HG03066 (cell line): Measurements from ENCODE around the gene EPB41L2.

Experiments used
- ATAC-seq: cut with Tn5 transposase; IDR thresholded peaks from one replicate; pipeline ENCODE4 v1.9.1; 2021; ENCODE audit warnings: low read depth; ENCODE audit not compliant: unreplicated experiment

The EPB41L2 gene

DNA sequence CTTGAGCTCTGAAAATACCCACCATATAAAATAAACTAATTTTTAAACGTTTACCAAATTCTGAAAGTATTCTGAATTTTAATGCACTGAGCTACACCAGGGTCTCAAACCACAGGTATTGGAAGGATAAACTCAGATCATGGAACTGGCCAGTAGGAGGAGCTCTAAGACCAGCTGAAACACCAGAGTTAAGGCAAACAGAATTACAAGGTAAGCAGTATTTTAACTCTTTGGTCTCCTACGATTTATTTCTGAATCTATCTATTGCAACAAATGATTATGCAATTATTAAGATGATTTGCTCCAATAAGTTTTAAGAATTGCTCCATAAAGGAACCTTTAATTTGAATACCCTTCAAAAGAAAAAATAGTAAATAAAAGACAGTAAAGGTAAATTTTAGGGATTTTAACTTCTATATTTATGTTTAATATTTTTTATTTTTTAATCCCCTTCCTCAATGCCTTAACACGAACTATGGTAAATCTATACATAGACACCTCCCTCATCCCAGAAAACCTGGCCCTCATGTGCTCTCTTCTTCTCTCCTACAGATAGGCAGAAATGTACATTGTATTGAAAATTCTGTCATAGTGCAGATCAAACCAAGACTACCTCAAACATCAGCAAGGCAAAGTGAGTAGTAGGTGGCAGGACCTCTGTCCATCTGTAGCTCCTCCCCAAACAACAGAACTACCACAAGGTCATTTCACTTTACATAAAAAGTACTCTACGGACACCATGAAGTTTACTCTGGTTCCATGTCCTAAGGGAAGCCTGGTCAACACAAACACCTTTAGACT, 177.5 kb downstream of the EPB41L2 start:
- ATAC-seq: peak; percentile 95

DNA sequence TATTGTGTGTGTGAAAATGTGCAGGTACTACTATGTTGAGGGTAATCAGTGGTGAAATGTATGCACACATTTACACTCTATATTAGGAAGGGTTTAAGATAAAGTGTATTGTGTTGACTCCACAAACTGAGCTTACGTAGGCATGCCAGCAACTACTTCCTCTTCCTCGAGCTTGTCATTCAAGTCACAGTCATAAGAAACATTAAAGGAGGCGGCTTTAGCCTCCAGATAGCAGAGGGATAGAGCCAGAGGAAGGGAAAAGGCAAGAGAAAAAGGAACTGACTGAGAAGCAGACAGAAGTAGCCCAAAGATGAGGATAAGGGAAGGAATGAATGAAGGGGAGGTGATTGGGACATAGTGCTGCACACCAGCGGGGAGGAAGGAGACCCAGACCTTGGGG, 180.7 kb downstream of the EPB41L2 start:
- no peak for ATAC-seq

DNA sequence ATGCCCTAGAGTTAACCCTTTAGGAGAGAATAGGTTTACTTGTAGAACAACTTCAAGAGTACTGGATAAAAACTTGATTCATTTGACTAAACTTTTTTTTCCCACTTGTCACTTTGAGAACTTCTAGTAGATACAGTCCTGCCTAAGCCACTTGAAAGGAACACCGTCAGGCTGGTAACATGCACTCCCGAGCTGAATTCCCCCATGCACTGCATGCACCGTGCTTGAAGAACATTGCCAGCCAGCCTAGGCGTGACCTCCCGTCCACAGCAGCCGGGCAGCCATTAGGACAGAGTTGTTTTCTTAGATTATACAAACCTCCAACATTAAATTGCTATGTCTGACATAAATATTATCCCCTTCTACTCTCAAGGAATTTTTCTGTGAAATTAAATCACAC, 183.2 kb downstream of the EPB41L2 start:
- ATAC-seq: no peak

DNA sequence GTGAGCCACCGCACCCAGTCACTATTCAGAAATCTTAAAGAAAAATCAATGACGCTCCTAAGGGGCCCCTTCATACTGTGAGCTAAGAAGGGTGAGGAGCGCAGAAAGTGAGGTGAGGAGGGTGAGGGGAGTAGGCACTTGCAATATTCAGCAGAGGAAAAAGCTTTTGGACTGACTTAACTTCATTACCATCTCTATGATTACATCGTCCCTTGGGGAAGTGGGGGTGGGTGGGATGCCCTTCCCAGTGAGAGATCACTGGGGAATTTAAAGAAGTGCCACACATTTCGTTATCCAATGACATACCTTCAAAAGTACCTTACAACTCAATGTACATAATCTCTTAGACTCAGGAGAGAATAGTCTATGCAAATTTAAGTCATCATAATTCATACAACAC, 189.3 kb downstream of the EPB41L2 start:
- no peak for ATAC-seq

DNA sequence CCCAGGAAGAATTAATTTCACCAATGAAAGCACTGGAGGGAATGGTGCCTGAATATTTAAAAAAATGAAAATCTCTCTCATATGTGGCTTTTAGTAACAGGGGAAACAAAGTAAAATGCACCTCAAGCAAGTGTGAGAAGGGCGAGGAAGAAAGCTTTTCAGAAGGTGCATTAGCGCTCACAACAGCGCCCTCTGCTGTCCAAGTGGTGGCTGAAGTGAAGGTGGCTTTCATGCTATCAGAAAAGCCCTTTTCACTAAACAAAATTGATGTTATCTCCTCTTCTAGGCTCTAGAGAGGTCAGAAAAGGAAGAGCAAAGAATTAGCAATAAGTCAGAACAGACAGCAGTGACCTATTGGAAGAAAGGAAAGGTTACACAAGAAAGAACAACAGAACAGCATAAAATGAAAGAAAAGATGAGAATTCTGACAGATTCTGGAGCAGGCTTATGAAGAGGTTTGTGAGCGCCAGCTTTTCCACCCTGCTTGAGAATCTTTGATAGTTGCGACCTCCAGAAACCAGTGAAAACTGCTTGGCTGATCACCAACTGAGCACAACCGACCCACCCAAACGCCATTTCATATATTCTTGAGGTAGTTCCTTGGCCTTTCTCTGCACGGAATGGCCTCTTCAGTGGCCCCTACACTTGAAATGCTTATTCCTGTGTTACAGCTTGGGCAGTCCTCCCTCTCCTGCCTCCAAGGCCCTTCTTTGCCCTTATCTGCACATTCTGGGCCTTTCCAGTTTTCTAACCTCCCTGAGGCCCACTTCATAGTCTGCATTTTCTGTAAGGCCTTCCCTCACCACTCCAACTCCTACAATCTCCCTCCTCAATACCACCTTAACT, 190.6 kb downstream of the EPB41L2 start:
- ATAC-seq: no peak

DNA sequence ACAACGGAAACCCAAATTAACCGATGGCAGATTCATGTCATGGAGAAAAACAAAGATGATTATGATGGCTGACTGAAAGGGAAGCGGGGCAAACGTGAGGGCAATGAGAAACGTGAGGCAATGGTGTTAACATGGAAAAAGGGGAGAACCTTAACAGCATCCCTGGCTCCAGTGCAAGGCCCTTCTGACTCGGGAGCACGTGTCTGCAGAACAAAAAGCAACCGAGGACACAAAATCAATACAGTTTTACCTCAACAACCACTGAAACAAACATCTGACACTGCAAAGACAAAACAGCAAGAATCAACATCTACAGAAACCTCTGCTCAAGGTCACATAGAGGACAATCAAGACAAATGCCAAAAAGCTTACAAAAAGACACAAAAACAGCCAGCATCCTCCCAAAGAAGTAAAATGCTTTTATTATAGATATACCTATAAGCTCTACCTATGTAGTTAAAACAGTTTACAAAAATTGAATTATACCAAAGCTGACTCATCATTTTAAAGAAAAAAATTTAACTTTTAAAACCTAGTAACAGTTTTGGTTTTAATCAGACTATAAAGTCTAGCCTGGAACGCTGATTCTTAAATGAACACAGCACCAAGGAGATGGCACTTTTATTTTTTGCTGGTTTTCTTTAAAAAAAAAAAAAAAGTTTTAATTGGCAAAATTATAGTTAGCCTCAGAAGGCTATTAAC, 192.7 kb downstream of the EPB41L2 start:
- no peak for ATAC-seq

DNA sequence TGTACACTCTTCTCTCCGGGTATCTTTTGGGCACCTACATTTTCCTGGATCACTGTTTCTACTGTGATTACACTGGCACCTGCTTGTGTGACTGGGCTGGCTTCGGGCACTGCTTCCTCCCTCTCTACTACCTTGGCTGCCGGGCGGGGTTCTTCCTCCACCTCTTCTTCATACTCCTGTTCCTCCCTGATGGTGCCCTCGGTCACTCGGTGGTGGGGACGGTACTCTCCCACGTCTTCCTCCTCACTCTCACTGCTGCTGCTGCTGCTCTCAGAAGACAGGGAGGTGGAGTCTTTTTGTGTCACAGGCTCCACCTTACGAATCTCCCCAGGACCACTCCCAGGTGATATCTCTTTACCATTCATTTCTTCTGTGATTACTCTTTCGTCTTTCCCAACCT, 193.4 kb downstream of the EPB41L2 start:
- ATAC-seq: no peak

DNA sequence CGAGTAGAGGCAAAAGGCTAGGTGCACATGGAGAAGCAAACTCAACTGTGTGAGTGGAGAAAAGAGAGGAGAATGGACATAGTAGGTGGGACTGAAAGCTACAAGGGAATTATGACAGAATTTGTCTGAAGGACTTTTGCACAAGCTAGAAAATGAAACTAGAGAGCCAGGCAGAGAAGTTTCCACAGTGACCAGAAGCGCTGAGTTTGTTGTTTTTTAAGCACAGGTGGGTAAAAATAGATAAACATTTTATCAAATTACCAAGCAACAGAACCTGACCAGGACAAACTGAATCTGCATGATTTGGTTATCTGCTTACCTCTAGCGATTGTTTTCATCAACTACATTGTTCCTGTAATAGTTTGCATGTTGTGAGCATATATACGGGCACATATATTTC, 197.3 kb downstream of the EPB41L2 start:
- no peak for ATAC-seq

DNA sequence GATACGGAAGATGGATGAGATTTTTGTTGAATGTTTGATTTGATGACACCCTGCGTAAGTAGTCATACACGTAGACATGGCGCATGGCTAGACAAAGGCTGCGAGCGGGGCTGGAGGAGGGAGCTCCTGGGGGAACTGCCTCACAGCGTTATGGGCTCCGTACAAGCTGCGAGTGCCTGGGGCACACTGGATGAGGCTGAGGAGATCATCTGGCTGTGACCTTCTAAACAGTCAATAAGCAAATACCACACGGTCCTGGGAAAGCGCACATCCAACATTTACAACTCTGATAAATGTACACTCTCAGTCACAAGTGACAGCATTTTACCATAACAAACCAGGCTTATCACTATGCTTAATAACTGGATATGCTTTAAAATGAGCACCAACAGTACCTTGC, 198.7 kb downstream of the EPB41L2 start:
- ATAC-seq: no peak

DNA sequence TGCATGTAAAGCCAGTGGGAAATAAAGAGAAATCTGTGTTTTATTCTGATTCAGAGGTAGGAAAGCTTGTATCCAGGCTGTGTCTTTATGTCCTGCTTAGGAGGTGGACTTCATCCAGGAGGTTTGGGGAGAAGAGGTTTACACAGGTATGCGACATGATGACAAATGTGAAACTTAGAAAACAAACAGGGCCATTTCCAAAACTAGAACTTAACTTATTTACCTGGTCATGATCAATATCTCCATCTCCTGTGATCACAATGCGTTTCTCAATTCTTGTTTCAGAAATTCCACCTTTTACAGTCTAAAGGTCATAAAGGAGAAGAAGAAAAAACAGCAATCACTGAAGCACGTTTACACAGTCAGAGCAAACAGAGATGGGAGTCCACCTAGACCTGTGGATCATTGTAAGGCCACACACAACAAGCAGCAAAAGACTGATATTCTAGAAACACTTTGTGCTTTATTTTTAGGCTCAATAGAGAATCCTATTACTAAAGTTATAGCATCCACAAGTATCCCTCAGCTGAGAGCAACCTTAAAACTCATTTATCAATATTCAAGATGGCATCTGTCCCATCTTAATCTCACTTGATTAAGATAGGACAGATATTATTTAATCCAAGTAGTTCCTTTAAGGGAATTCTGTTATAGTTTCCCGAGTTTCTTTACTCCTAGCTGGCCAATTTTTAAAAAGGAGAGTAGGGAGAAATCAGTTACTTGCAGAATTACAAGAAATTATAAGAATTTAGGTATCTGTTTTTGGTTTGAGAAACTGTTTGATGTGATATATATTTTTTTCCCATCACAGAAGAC, 199.4 kb downstream of the EPB41L2 start:
- no peak for ATAC-seq

DNA sequence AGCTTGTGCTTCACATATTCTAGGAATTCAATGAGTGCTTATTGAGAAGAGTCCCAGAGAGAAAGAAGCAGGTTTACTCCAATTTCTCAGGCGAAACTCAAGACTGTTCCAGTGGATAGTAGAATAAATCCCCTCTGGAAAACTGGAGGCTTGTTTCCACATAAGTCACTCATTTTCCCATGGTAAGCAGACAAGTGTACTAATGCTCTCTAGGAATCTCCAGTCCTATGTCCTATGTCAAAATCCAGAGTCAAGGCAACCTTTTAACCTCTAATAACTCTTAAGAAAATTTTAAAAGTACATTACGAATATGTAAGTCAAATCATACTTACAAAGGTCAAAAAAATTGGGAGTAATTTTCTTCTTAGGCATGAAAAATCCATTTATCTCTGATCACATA, 200.7 kb downstream of the EPB41L2 start:
- ATAC-seq: no peak

DNA sequence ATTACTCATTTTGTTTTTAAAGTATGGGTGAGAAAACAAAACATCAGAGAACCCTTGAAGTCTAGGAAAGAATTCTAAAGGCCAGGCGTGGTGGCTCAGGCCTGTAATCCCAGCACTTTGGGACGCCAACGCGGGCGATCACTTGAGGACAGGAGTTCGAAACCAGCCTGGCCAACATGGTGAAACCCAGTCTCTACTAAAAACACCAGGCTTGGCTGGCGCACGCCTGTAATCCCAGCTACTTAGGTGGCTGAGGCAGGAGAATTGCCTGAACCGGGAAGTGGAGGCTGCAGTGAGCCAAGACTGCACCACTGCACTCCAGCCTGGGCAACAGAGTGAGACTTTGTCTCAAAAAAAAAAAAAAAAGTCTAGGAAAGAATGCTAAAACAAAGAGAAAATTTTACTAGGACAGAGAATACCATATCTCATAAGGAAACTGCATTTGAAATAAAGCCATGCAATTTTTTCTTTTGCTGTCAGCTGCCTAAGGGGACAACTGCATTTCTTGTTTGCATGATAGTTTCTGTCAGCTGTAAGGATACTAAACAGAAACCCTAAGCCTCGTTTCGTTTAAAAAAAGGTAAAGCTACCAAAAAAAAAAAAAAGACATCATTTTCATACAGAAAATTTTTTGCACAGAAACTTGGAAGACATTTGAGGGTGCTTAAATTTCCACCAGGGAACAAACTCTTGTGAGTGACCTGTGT, 203.7 kb downstream of the EPB41L2 start:
- no peak for ATAC-seq

DNA sequence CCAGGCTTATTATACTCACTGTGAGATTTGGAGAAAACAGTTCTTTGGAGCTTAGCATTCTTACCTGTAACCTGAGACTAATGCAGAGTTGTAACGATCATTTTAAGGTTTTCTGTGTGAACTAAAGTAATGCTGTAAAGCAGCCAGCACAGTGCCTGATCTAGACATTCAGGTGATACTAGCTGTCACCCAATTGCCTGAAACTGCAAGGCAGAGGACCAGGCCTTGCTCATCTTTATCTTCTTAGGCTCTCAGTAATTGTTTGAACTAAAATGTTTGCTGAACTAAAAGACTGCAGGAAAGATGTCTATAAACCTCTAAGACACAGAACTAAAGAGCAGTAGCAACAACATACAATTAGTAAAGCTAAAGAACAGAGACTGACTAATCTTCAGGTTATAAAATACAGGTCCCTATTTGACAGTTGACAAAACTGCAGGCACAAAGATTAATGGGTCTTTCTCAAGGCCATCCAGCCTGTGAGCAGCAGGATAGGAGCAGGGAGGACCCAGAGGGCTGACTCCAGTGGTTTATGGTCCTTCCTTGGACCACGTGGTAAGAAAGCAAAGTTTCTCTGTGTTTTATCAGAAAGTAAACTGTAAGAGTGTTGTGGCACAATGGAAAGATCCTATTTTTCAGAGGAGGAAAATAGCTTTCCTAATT, 204.4 kb downstream of the EPB41L2 start:
- no peak for ATAC-seq

DNA sequence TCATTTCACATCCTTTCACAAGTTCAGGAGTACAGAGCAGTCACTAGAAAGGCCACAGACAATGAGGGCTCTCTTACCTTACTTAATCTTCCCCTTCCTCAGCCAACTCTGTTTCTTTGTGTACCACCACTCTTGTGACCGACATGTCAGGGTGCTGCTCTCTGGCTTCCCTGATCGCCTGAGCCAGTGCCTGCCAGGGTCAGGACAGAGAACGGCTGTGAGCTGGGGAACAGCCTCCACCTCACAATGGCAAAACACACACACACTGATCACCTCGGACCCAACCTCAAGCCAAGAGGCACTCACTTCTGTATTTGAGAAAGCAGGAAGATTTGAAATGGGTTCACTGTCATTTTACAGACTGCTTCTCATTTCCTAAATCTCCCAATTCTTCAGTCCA, 205.0 kb downstream of the EPB41L2 start:
- ATAC-seq: no peak

DNA sequence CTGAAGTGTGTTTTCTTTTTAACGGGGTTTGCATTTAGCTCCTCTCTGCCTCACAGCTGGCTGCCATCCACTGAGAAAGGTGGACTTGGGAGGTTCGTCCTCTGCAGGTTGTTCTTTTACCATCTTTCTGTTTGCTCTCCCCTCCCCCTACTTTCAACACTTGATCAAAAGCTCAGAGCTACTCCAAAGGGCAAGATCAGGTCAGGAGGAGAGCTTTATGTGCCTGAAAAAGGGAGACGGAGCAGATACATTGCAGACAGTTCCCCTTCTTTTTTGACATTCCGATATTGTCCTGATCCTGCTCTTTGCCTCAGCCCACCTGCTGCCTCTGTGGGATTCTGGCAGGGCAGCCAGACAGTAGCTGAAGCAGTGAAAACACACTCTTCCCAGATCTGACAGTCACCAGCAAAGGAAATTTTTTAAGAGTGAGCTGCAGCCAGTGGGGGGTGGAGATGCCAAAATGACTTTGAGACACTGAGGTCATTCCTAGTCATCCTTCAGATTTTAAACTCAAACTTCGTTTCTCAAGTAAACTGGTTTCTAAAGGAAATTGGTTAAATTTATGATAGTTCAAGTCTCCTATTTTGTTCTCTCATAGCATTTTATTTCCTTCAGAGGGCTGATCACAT, 209.4 kb downstream of the EPB41L2 start:
- ATAC-seq: no peak

DNA sequence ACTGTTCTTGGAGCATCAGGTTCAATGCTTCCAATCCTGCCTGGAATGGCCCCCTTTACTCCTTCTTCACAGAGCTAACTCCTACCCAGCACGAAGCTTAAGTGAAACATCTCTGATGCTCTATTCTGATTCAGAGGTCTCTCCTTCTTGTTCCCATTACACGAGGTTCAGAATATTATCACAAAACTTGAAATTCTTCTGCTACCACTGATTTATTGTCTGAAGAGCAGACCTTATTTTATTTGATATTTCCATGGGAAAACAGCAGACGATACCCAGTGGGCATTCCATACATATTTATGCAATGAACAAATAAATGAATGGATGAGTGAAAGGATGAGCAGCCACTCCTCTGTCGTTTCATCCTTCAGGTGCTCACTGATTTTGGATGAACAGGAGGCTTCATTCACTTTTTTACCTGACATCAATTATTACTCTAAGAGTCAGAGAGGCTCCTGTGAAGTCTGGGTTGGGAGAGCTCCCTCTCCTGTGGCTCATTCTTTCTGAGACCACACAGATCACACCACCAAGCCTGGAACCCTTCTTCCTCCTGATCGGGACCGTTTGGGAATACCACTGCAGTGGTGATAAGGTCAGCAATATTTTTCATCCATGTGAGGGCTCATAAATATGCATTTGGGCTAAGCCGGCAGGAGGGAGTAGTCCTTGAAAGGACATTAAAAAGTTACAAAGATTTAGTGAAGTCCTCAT, 210.0 kb downstream of the EPB41L2 start:
- no peak for ATAC-seq

DNA sequence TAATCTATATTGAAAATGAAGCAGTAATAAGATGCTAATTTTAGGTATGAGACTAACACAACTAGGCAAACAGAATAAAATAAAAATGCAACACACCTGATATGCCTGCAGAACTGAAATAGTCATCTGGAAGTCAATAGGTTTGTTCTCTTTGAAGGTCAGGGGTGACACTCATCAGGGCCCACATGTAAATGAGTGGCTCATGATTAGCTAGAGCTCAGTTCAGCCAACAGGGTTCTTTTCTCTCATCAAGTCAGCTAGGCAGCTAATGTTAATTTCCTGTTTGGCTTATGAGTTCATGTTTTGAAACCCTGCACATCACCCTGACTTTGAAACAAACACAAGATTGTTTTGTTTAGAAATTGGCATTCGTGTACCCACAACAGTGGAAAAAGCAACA, 212.0 kb downstream of the EPB41L2 start:
- ATAC-seq: no peak

DNA sequence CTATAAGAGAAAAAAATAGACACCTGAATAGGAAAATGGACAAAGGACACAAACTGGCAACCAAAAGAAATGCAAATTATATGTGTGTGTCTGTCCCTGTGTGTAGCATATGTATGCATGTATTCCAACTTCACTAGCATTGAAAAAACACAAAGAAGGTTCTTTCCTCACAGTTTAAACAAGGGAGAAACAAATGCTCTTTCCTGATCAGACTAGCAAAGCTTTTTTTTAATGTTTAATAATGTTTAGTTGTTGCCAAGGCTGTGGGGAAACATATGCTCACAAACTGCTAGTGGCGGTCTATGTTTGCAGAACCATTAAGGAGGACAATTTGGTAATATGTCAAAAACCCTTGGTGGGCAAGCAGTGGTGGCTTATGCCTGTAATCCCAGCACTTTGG, 213.5 kb downstream of the EPB41L2 start:
- ATAC-seq: no peak
